Measurements from ENCODE around the gene MPRIP. TPM values are rescaled to one million over a fixed set of nuclear protein-coding genes. Genes with fewer than 3 reads are reported as not detected.
"Not testable (repeated sequence)": the region's sequence is repeated elsewhere in the genome, so short reads cannot be mapped to it uniquely, and the experiment has no call there.

Gene MPRIP
- polyA plus RNA-seq, 1 donor: 205 TPM

- no peak for DNase-seq (ENCODE audit: low read depth)
Measured at GRCh38 chr17:17144916-17145665, 102.8 kb downstream of the MPRIP start.

- DNase-seq (ENCODE audit: low read depth): no peak
Measured at GRCh38 chr17:17146786-17147406, 104.6 kb downstream of the MPRIP start.

- DNase-seq (ENCODE audit: low read depth): no peak
Measured at GRCh38 chr17:17147821-17148220, 105.6 kb downstream of the MPRIP start.

GRCh38 chr17:17149520-17150447 is 107.5 kb downstream of the MPRIP start:
- no peak for DNase-seq (ENCODE audit: low read depth)

DNA sequence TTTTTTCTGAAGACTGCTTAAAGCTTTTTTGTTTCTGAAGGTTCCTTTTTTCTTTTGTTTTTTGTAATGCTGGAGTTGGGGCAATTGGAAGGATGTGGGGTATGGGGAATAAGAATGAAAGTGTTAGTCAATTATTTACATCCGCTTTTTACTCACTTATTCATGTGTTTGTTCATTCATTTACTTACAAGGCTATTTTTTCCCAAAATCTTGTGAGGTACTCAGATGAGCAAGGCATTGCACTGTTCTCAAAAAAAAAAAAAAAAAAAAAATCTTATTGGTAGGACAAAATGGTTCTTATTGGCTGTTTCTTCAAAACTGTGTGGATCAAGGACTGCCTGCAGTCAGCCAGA is 108.2 kb downstream of the MPRIP start:
- DNase-seq (ENCODE audit: low read depth): no peak

DNA sequence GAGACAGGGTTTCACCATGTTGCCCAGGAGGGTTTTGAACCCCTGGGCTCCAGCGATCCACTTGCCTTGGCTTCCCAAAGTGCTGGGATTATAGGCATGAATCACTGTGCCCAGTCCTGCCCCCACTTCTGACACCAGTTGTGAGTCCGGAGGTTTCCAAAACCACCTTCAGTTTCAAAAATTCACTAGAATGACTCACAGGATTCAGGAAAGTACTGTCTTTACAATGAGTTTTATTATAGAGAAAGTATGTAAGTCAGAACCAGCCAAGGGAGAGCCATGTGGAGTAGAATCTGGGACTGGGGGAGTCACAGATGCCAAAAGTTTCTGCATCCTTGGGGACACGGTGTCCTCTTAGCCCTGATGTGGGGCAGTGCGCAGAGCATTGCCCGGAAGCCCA is 108.8 kb downstream of the MPRIP start:
- no peak for DNase-seq (ENCODE audit: low read depth)

GRCh38 chr17:17151541-17151940 is 109.3 kb downstream of the MPRIP start:
- DNase-seq (ENCODE audit: low read depth): no peak

DNA sequence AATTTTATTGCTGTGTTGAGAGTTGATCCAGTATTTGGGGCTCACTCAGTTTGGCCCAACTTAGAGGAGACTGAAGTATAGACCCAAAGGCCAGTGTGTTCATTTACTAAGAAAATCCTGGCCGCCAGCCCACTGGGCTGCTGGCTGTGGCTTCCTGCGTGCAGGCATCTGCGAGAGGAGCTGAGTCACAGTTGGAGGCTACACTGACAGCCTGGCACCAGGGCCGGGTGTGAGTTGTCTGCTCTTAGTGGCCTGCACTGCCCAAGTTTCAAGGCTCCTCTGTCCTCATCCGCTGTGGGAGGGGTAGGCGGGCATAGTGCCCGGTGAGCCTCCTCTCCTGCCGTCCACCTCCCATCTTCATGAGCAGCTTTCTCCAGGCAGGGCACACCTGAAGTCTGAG is 109.7 kb downstream of the MPRIP start:
- DNase-seq (ENCODE audit: low read depth): no peak

GRCh38 chr17:17152385-17152784 is 110.1 kb downstream of the MPRIP start:
- DNase-seq (ENCODE audit: low read depth): no peak

- DNase-seq (ENCODE audit: low read depth): no peak
Measured at GRCh38 chr17:17153071-17153470, 110.8 kb downstream of the MPRIP start.

GRCh38 chr17:17153709-17154108 is 111.5 kb downstream of the MPRIP start:
- no peak for DNase-seq (ENCODE audit: low read depth)

- DNase-seq (ENCODE audit: low read depth): no peak
Measured at GRCh38 chr17:17154556-17154955, 112.3 kb downstream of the MPRIP start.

DNA sequence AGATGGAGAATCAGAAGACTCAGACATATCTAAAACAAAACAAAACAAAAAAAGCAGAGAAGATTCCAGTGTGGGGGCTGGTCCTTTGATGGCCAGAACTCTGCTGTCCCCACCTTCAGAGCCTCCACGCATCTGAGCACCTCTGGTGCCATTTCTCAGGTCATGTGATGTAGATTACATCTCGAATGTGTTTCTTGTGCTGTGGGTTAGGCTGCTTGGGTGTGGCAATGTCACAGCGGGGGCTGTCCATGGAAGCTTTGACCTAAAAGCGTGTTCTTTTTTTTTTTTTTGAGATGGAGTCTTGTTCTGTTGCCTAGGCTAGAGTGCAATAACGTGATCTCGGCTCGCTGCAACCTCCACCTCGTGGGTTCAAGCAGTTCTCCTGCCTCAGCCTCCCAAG is 112.7 kb downstream of the MPRIP start:
- DNase-seq (ENCODE audit: low read depth): no peak

- DNase-seq (ENCODE audit: low read depth): no peak
Measured at GRCh38 chr17:17155568-17155967, 113.3 kb downstream of the MPRIP start.

GRCh38 chr17:17156107-17156506 is 113.8 kb downstream of the MPRIP start:
- no peak for DNase-seq (ENCODE audit: low read depth)

DNA sequence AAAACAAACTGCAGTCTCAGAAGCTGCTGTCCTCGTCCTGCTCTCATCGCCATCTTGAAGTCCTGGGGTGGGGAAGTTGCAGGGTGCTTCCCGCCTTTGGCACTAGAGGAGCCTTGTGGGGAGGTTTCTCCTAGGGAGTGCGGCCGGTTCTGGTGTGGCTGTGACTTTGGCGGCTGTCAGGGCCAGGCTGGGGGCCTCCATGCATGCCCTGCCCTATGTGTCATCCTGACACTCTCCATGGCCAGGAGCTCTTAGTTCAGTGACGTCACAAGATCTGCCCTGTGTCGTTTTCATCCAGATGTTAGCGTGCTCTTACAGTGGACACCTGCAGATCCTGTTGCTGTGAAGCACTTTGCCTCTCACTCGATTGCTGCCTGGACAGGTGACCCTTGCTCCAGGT is 114.3 kb downstream of the MPRIP start:
- no peak for DNase-seq (ENCODE audit: low read depth)

DNA sequence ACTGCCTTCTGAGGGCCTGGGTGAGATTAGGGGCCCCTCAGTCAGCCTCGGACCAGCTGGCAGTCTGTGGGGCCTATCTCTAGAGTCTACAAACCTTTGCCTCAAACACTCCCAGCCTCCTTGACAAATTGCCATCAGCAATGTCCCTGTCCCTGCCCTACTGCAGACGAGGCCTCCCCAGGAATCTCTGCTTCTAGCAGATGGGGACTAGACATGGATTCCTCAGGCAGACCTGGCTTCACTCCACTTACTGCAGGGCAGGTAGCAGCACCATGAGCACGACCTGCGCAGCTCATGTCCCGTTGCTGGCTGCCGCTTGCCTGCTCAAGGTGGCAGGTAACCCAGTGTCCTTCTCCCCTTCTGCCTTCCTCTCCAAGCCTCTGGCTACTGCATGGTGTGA is 114.8 kb downstream of the MPRIP start:
- DNase-seq (ENCODE audit: low read depth): no peak

DNA sequence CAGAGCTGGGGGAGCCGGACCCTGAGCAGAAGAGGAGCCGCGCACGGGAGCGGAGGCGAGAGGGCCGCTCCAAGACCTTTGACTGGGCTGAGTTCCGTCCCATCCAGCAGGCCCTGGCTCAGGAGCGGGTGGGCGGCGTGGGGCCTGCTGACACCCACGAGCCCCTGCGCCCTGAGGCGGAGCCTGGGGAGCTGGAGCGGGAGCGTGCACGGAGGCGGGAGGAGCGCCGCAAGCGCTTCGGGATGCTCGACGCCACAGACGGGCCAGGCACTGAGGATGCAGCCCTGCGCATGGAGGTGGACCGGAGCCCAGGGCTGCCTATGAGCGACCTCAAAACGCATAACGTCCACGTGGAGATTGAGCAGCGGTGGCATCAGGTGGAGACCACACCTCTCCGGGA is 116.2 kb downstream of the MPRIP start:
- not testable (repeated sequence) for DNase-seq (ENCODE audit: low read depth)

DNA sequence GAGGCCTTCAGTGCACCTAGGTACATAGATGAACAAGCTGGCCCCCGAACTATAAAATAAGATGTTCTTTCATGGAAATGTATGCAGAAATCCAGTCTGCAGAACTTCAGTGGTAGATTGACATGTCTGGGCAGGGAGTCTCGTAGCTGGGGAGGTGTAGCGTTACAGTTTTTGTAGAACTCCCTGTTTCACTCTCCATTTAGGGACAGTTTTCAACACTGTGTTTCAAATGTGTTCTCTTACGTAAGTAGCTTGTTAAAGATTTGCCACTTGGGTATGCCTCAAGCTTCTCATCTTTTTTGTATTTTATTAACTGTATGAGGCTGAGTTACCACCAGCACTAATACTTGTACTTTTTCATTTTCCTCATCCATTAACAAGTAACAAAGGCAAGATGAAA is 117.3 kb downstream of the MPRIP start:
- no peak for DNase-seq (ENCODE audit: low read depth)

GRCh38 chr17:17161121-17161520 is 118.9 kb downstream of the MPRIP start:
- no peak for DNase-seq (ENCODE audit: low read depth)

- no peak for DNase-seq (ENCODE audit: low read depth)
Measured at GRCh38 chr17:17161759-17162158, 119.5 kb downstream of the MPRIP start.

- DNase-seq (ENCODE audit: low read depth): no peak
Measured at GRCh38 chr17:17164156-17164555, 121.9 kb downstream of the MPRIP start.

GRCh38 chr17:17164676-17165075 is 122.4 kb downstream of the MPRIP start:
- no peak for DNase-seq (ENCODE audit: low read depth)

Measured in forelimb muscle (tissue), 1 donor.